ES-I3 (cell line): ENCODE data around the gene CAMK2G.
"Not testable (repeated sequence)": the region's sequence is repeated elsewhere in the genome, so short reads cannot be mapped to it uniquely, and the experiment has no call there.

Source experiments
- H3K36me3 ChIP-seq: 2 replicates; pipeline ENCODE4 v1.6.1; 2013; ENCODE audit warnings: mild to moderate bottlenecking, low read length, control low read depth, moderate library complexity; ENCODE audit not compliant: insufficient read depth
- H3K4me1 ChIP-seq: 2 replicates; pipeline ENCODE4 v1.6.1; 2013; ENCODE audit warnings: mild to moderate bottlenecking, control low read depth, low read length; ENCODE audit not compliant: insufficient read depth
- H3K9ac ChIP-seq: 2 replicates; pipeline ENCODE4 v1.6.1; 2013; ENCODE audit warnings: low read depth, mild to moderate bottlenecking, low read length, moderate library complexity
- H3K9me3 ChIP-seq: 2 replicates; pipeline ENCODE4 v1.6.1; 2013; ENCODE audit warnings: mild to moderate bottlenecking, low read length, moderate library complexity; ENCODE audit not compliant: control insufficient read depth, insufficient read depth

CAMK2G gene

GRCh38 chr10:73802276-73802991 lies 71.9 kb downstream of the CAMK2G start:
- H3K4me1 ChIP-seq, result no peaks in the 10 kb centered on the region
- H3K9me3 ChIP-seq, result no peaks in the 10 kb centered on the region
- H3K9ac ChIP-seq, result no peak overlapping the region
- peaks cover 18% of the 10 kb centered on the region for H3K36me3 ChIP-seq

- Histone ChIP-seq H3K9me3 (no peaks in the 10 kb centered on the region), H3K9ac (no peak overlapping the region), H3K36me3 (peaks cover 13% of the 10 kb centered on the region), H3K4me1 (no peaks in the 10 kb centered on the region)
Measured at GRCh38 chr10:73801253-73801590, 73.1 kb downstream of the CAMK2G start.

GRCh38 chr10:73800560-73801252 lies 73.6 kb downstream of the CAMK2G start:
- Histone ChIP-seq H3K9me3 (no peaks in the 10 kb centered on the region), H3K36me3 (peaks cover 13% of the 10 kb centered on the region), H3K4me1 (no peaks in the 10 kb centered on the region), H3K9ac (no peak overlapping the region)

- Histone ChIP-seq H3K36me3 (peaks cover 12% of the 10 kb centered on the region), H3K9me3 (no peaks in the 10 kb centered on the region), H3K4me1 (no peaks in the 10 kb centered on the region), H3K9ac (no peak overlapping the region)
Measured at GRCh38 chr10:73799899-73800559, 74.3 kb downstream of the CAMK2G start.

- Histone ChIP-seq H3K9me3 (no peaks in the 10 kb centered on the region), H3K9ac (no peak overlapping the region), H3K4me1 (no peaks in the 10 kb centered on the region), H3K36me3 (peaks cover 13% of the 10 kb centered on the region)
Measured at GRCh38 chr10:73798927-73799560, 75.3 kb downstream of the CAMK2G start.

GRCh38 chr10:73798087-73798486 lies 76.3 kb downstream of the CAMK2G start:
- Histone ChIP-seq H3K36me3 (peaks cover 13% of the 10 kb centered on the region), H3K9ac (no peak overlapping the region), H3K4me1 (no peaks in the 10 kb centered on the region), H3K9me3 (no peaks in the 10 kb centered on the region)

- H3K9me3 ChIP-seq, result no peaks in the 10 kb centered on the region
- no peaks in the 10 kb centered on the region for H3K4me1 ChIP-seq
- H3K9ac ChIP-seq, result no peak overlapping the region
- peaks cover 13% of the 10 kb centered on the region for H3K36me3 ChIP-seq
Measured at GRCh38 chr10:73797324-73798025, 76.9 kb downstream of the CAMK2G start.

- H3K4me1 ChIP-seq, result no peaks in the 10 kb centered on the region
- H3K9me3 ChIP-seq, result no peaks in the 10 kb centered on the region
- no peak overlapping the region for H3K9ac ChIP-seq
- H3K36me3 ChIP-seq, result peaks cover 13% of the 10 kb centered on the region
Measured at GRCh38 chr10:73796766-73797165, 77.6 kb downstream of the CAMK2G start.

GRCh38 chr10:73796035-73796434 lies 78.3 kb downstream of the CAMK2G start:
- not testable (repeated sequence) for H3K9me3 ChIP-seq, H3K4me1 ChIP-seq, H3K9ac ChIP-seq
- peaks cover 13% of the 10 kb centered on the region for H3K36me3 ChIP-seq

- not testable (repeated sequence) for H3K9ac ChIP-seq, H3K9me3 ChIP-seq, H3K4me1 ChIP-seq
- peaks cover 13% of the 10 kb centered on the region for H3K36me3 ChIP-seq
Measured at GRCh38 chr10:73795491-73795890, 78.9 kb downstream of the CAMK2G start.

GRCh38 chr10:73793456-73793855 lies 80.9 kb downstream of the CAMK2G start:
- H3K4me1 ChIP-seq, result no peaks in the 10 kb centered on the region
- H3K36me3 ChIP-seq, result peaks cover 12% of the 10 kb centered on the region
- no peaks in the 10 kb centered on the region for H3K9me3 ChIP-seq
- no peak overlapping the region; the same call in 1 of the 2 replicates for H3K9ac ChIP-seq

- peaks cover 7% of the 10 kb centered on the region for H3K36me3 ChIP-seq
- no peak overlapping the region for H3K9ac ChIP-seq
- H3K4me1 ChIP-seq, result no peaks in the 10 kb centered on the region
- no peaks in the 10 kb centered on the region for H3K9me3 ChIP-seq
Measured at GRCh38 chr10:73791871-73792400, 82.4 kb downstream of the CAMK2G start.

GRCh38 chr10:73790886-73791625 lies 83.3 kb downstream of the CAMK2G start:
- Histone ChIP-seq H3K36me3 (peaks cover 7% of the 10 kb centered on the region), H3K4me1 (no peaks in the 10 kb centered on the region), H3K9me3 (no peaks in the 10 kb centered on the region), H3K9ac (no peak overlapping the region)
